ENCODE measurements around the gene FNIP1. TPM values are rescaled to one million over a fixed set of nuclear protein-coding genes. Genes with fewer than 3 reads are reported as not detected.
"Not testable (repeated sequence)": the region's sequence is repeated elsewhere in the genome, so short reads cannot be mapped to it uniquely, and the experiment has no call there.

Gene FNIP1
- total and polyA plus RNA-seq, 9 of the 15 experiments (the other 6 are each of a cell fraction or from before 2014, with no cell fraction given), result 5.0 to 32.8 (median 18.4) TPM

GRCh38 chr5:131717164-131717563 is 79.7 kb downstream of the FNIP1 start:
- POLR2A ChIA-PET; H3K4me2 ChIP-seq (ENCODE audit: insufficient read depth, low read length); FAIRE-seq; in situ Hi-C loops (cut with MboI); H3K4me1 ChIP-seq (replicated peaks in 1 of 2; ENCODE audit: control insufficient read depth in 2 of 2, insufficient read depth in 2 of 2, low read length in 2 of 2); H4K20me1 ChIP-seq (replicated peaks; ENCODE audit: control insufficient read depth, insufficient read depth, low read length); H3K27me3 ChIP-seq (ENCODE audit: control insufficient read depth in 2 of 2, insufficient read depth in 2 of 2, low read length in 2 of 2); H3K9me3 ChIP-seq (replicated peaks; ENCODE audit: control insufficient read depth, insufficient read depth, low read depth, low read length); H3K9ac ChIP-seq (ENCODE audit: insufficient read depth in 1 of 2, low read depth in 2 of 2, low read length in 2 of 2); H3K9me1 ChIP-seq (ENCODE audit: control insufficient read depth, insufficient read depth, low read length); H3K79me2 ChIP-seq (ENCODE audit: control insufficient read depth, insufficient read depth, low read length); H3K4me3 ChIP-seq; CTCF ChIA-PET (ENCODE audit: low intra/inter-chr PET ratio); DNase-seq (ENCODE audit: extremely low read depth in 1 of 4, low spot score in 3 of 4); BruUV-seq (replicated peaks); intact Hi-C loops (cut with micrococcal nuclease); ATAC-seq; H3K27ac ChIP-seq (ENCODE audit: extremely low read depth, low read depth, low read length); H2AFZ ChIP-seq (ENCODE audit: low read depth, low read length): not testable (repeated sequence)
- TF ChIP-seq NFIC (IDR thresholded peaks at IDR 0.05) (peak; percentile 16; the same call in 1 of the 2 replicates), ZBTB33 (CRISPR knock-in tag; IDR thresholded peaks at IDR 0.05) (peak; percentile 76), ZNF146 (CRISPR knock-in tag; IDR thresholded peaks at IDR 0.05; ENCODE audit: unreplicated experiment) (peak; percentile 75)
- peaks cover 73% of the 10 kb centered on the region for H3K36me3 ChIP-seq (ENCODE audit: control insufficient read depth, insufficient read depth, low read length)
- 100% methylated on average over 2 of the region's 3 CpGs for WGBS (ENCODE audit: insufficient coverage, low coverage, missing lambda C conversion rate)

- no peak for FAIRE-seq
- no peak overlapping the region for H2AFZ ChIP-seq (ENCODE audit: low read depth, low read length)
- no peak for TF ChIP-seq ZNF140 (CRISPR knock-in tag; IDR thresholded peaks at IDR 0.05)
- peak; percentile 86 for TF ChIP-seq ZBTB40 (IDR thresholded peaks at IDR 0.05)
- no peak for TF ChIP-seq ZBTB40 (CRISPR knock-in tag; IDR thresholded peaks at IDR 0.05)
Measured at GRCh38 chr5:131716650-131717049, 80.2 kb downstream of the FNIP1 start.

More at GRCh38 chr5:131716650-131717049, 80.2 kb downstream of the FNIP1 start:
- ChIA-PET CTCF (ENCODE audit: low intra/inter-chr PET ratio) (no interaction called here), POLR2A (no interaction called here)
- no peak for DNase-seq (ENCODE audit: extremely low read depth in 1 of 4, low spot score in 3 of 4)
- intact Hi-C loops (cut with micrococcal nuclease), result no loop called here
- Histone ChIP-seq H3K4me1 (replicated peaks in 1 of 2; ENCODE audit: control insufficient read depth in 2 of 2, insufficient read depth in 2 of 2, low read length in 2 of 2) (no peaks in the 10 kb centered on the region), H3K9me1 (ENCODE audit: control insufficient read depth, insufficient read depth, low read length) (no peaks in the 10 kb centered on the region), H3K9ac (ENCODE audit: insufficient read depth in 1 of 2, low read depth in 2 of 2, low read length in 2 of 2) (no peak overlapping the region), H3K4me3 (no peak overlapping the region), H4K20me1 (replicated peaks; ENCODE audit: control insufficient read depth, insufficient read depth, low read length) (no peaks in the 10 kb centered on the region), H3K27ac (ENCODE audit: extremely low read depth, low read depth, low read length) (no peak overlapping the region), H3K79me2 (ENCODE audit: control insufficient read depth, insufficient read depth, low read length) (0 out of 3 replicates have a peak, but pooled peaks cover 2% of the 10 kb centered on the region), H3K36me3 (ENCODE audit: control insufficient read depth, insufficient read depth, low read length) (peaks cover 71% of the 10 kb centered on the region), H3K4me2 (ENCODE audit: insufficient read depth, low read length) (no peak overlapping the region), H3K9me3 (replicated peaks; ENCODE audit: control insufficient read depth, insufficient read depth, low read depth, low read length) (no peaks in the 10 kb centered on the region), H3K27me3 (ENCODE audit: control insufficient read depth in 2 of 2, insufficient read depth in 2 of 2, low read length in 2 of 2) (no peaks in the 10 kb centered on the region)
- no TSS peak for BruUV-seq (replicated peaks)
- ATAC-seq, result no peak
- in situ Hi-C loops (cut with MboI), result no loop called here

All from K562 (cell line).